Measurements from ENCODE around the gene PRAF2.

PRAF2 gene, protein sequence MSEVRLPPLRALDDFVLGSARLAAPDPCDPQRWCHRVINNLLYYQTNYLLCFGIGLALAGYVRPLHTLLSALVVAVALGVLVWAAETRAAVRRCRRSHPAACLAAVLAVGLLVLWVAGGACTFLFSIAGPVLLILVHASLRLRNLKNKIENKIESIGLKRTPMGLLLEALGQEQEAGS

DNA sequence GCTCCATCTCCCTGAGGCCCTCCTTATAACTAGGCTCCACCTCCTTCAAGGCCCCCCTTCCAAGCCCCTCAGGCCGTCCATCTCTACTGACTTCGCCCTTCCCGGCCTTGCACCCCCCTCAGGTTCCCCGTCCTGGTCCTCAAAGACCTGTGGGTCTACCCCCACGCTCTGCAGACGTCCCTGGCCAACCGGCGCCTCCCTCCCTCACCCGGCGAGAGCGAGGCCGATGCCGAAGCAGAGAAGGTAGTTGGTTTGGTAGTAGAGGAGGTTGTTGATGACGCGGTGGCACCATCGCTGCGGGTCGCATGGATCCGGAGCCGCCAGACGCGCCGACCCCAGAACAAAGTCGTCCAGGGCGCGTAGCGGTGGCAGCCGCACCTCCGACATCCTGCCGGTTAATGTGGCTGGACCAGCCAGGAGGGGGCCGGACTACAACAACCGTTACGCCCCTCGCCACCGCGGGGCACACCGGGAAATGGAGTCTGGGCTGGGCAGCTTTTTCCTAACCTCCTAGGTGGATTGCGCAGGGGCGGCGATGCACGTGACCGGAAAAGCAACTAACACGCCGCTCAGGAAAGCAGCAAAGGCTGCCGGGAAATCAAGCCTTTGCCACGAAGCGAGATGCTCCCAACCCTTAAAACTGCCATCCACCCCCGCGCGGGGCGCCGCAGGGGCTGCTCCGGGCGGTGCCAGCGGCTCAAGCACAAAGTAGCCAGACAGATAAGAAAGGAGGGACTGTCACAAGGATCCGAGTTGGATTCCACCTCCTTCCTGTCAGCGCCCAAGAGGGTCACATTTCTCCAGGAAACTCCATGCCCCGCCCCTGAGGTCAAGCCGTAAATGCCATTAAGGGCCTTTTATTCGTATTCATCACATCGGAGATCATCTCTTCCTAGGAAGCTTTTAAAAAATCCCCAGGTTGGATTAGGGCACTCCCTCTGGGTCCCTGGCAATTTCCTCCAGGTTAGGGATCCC, at the start of gene PRAF2:
PRAF2 (minus strand) TSS at position 402 of the 975 bp plus-strand sequence; CDS start at position 387, 15 bp downstream.
- TF ChIP-seq MAX (IDR thresholded peaks at IDR 0.05) (peak; percentile 94), TAF1 (IDR thresholded peaks at IDR 0.05; ENCODE audit: low read depth) (no peak), ZBTB7A (IDR thresholded peaks at IDR 0.05; ENCODE audit: low read depth) (no peak), TEAD4 (IDR thresholded peaks at IDR 0.05) (no peak), CEBPB (IDR thresholded peaks at IDR 0.05) (peak; percentile 24; the same call in 1 of the 2 replicates), NFIC (IDR thresholded peaks at IDR 0.05) (no peak), YY1 (IDR thresholded peaks at IDR 0.05; ENCODE audit: low read depth) (peak; percentile 56; the same call in 1 of the 2 replicates), EP300 (IDR thresholded peaks at IDR 0.05; ENCODE audit: borderline replicate concordance) (no peak), EGR1 (IDR thresholded peaks at IDR 0.05) (peak; percentile 60), TCF12 (IDR thresholded peaks at IDR 0.05; ENCODE audit: low read depth) (0 out of 2 replicates have a peak, but pooled peaks have one; percentile 34), FOXM1 (IDR thresholded peaks at IDR 0.05; ENCODE audit: borderline replicate concordance, low read depth) (no peak), RAD21 (IDR thresholded peaks at IDR 0.05; ENCODE audit: low read depth) (no peak), CREB1 (IDR thresholded peaks at IDR 0.05; ENCODE audit: low read depth) (no peak)
- TF ChIP-seq, protein P1, sequence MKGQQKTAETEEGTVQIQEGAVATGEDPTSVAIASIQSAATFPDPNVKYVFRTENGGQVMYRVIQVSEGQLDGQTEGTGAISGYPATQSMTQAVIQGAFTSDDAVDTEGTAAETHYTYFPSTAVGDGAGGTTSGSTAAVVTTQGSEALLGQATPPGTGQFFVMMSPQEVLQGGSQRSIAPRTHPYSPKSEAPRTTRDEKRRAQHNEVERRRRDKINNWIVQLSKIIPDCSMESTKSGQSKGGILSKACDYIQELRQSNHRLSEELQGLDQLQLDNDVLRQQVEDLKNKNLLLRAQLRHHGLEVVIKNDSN (IDR thresholded peaks at IDR 0.05) = peak; percentile 96
- TF ChIP-seq, protein P2, sequence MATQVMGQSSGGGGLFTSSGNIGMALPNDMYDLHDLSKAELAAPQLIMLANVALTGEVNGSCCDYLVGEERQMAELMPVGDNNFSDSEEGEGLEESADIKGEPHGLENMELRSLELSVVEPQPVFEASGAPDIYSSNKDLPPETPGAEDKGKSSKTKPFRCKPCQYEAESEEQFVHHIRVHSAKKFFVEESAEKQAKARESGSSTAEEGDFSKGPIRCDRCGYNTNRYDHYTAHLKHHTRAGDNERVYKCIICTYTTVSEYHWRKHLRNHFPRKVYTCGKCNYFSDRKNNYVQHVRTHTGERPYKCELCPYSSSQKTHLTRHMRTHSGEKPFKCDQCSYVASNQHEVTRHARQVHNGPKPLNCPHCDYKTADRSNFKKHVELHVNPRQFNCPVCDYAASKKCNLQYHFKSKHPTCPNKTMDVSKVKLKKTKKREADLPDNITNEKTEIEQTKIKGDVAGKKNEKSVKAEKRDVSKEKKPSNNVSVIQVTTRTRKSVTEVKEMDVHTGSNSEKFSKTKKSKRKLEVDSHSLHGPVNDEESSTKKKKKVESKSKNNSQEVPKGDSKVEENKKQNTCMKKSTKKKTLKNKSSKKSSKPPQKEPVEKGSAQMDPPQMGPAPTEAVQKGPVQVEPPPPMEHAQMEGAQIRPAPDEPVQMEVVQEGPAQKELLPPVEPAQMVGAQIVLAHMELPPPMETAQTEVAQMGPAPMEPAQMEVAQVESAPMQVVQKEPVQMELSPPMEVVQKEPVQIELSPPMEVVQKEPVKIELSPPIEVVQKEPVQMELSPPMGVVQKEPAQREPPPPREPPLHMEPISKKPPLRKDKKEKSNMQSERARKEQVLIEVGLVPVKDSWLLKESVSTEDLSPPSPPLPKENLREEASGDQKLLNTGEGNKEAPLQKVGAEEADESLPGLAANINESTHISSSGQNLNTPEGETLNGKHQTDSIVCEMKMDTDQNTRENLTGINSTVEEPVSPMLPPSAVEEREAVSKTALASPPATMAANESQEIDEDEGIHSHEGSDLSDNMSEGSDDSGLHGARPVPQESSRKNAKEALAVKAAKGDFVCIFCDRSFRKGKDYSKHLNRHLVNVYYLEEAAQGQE (IDR thresholded peaks at IDR 0.05; ENCODE audit: low read depth) = no peak

DNA sequence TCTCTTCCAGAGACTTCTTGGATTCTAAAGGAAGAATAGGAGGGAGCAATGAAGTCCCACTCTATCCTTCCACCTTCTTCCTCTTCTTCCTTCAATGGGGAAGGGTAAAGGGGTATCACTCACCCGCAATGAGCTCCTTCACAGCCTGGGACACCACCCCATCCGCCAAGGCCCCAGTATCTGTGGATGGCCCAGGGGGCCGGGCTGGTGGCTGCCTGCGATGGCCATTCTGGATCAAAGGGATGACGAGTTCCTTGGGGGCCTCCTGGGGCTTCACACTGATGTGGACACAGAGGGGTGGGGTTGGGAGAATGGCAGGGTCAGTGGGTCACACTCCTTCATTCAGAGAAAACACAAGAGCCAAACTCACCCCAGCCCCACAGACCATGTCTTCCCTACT, 48.7 kb upstream of the PRAF2 start:
- TF ChIP-seq TAF1 (IDR thresholded peaks at IDR 0.05; ENCODE audit: low read depth) = no peak
- TF ChIP-seq, protein P2 (IDR thresholded peaks at IDR 0.05; ENCODE audit: low read depth) = no peak
- no peak for TF ChIP-seq TCF12 (IDR thresholded peaks at IDR 0.05; ENCODE audit: low read depth)

DNA sequence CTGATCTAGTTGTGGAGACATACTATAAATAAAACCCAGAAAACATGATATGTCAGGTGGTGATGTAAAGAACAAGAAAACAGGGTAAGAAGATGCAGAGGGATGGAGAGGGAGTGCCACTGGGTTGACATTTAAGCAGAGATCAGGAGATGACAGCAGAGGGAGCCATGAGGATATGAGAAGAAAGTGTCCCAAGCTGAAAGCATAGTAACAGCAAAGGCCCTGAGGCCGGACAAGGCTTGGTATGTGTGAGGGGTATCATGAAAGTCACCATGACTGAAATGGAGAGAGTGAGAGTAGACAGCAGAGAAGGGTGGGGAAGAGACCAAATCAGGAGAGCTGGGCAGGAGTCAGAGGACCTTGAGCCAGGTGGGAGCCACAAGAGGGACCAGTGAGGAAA, 46.3 kb upstream of the PRAF2 start:
- no peak for TF ChIP-seq EGR1 (IDR thresholded peaks at IDR 0.05)
- TF ChIP-seq, protein P1 (IDR thresholded peaks at IDR 0.05) = no peak

- TF ChIP-seq CREB1 (IDR thresholded peaks at IDR 0.05; ENCODE audit: low read depth) (no peak), TAF1 (IDR thresholded peaks at IDR 0.05; ENCODE audit: low read depth) (no peak), TEAD4 (IDR thresholded peaks at IDR 0.05) (no peak), TCF12 (IDR thresholded peaks at IDR 0.05; ENCODE audit: low read depth) (no peak), NFIC (IDR thresholded peaks at IDR 0.05) (no peak), EGR1 (IDR thresholded peaks at IDR 0.05) (no peak)
- TF ChIP-seq, protein P2 (IDR thresholded peaks at IDR 0.05; ENCODE audit: low read depth) = no peak
- TF ChIP-seq, protein P1 (IDR thresholded peaks at IDR 0.05) = no peak
Measured at GRCh38 chrX:49117581-49117980, 43.8 kb upstream of the PRAF2 start.

Data from Ishikawa (cell line).